HepG2 (cell line): ENCODE measurements around the gene CDH23. TPM values are rescaled to one million over a fixed set of nuclear protein-coding genes. Genes with fewer than 3 reads are reported as not detected.

ENCODE experiments used
- ATF6 ChIP-seq: sonication (generic); formaldehyde crosslinking; conservative IDR thresholded peaks from 2 replicates; pipeline ENCODE4 v1.4.0; 2020; ENCODE audit warnings: missing genetic modification reagents
- MED1 ChIP-seq: sonication (generic); formaldehyde crosslinking; IDR thresholded peaks from 2 replicates; pipeline ENCODE4 v1.4.0; 2020; ENCODE audit warnings: missing genetic modification reagents
- NCOA1 ChIP-seq: sonication (generic); formaldehyde crosslinking; IDR thresholded peaks from 2 replicates; pipeline ENCODE4 v1.9.0; 2021; ENCODE audit warnings: missing genetic modification reagents
- PAF1 ChIP-seq: IDR thresholded peaks from 2 replicates; pipeline ENCODE4 v1.6.1; 2016; ENCODE audit warnings: missing genetic modification reagents, missing compliant biosample characterization
- POLR2A ChIP-seq, 2 experiments: IDR thresholded peaks; 2 replicates each; pipeline ENCODE4 v1.6.1; 2011; ENCODE audit warnings: low read depth in 2 of 2, low read length in 2 of 2, mild to moderate bottlenecking in 1 of 2, moderate library complexity in 1 of 2; ENCODE audit not compliant: insufficient read depth in 1 of 2
- RCOR2 ChIP-seq: IDR thresholded peaks from 2 replicates; pipeline ENCODE4 v1.6.1; 2016; ENCODE audit warnings: missing biosample characterization, missing genetic modification reagents
- SP2 ChIP-seq: sonication (generic); formaldehyde crosslinking; IDR thresholded peaks from 2 replicates; pipeline ENCODE4 v1.5.1; 2020; ENCODE audit warnings: mild to moderate bottlenecking, missing genetic modification reagents
- ZNF136 ChIP-seq: sonication (generic); formaldehyde crosslinking; IDR thresholded peaks from 2 replicates; pipeline ENCODE4 v1.8.1; 2022; ENCODE audit warnings: low read depth, mild to moderate bottlenecking, moderate library complexity, missing genetic modification reagents
- ZNF296 ChIP-seq: sonication (generic); formaldehyde crosslinking; conservative IDR thresholded peaks from 2 replicates; pipeline ENCODE4 v1.5.0; 2020; ENCODE audit warnings: mild to moderate bottlenecking, missing genetic modification reagents
- ZNF646 ChIP-seq: sonication (generic); formaldehyde crosslinking; IDR thresholded peaks from 2 replicates; pipeline ENCODE4 v1.9.0; 2021; ENCODE audit warnings: mild to moderate bottlenecking, missing genetic modification reagents
- ZSCAN20 ChIP-seq: sonication (generic); formaldehyde crosslinking; IDR thresholded peaks from 2 replicates; pipeline ENCODE4 v1.4.0; 2020; ENCODE audit warnings: missing genetic modification reagents, mild to moderate bottlenecking, borderline replicate concordance
- polyA plus RNA-seq, 8 experiments: library from polyadenylated mRNA; depleted of rRNA in 3 of 8; stranded (reverse) in 7 of 8; unstranded in 1 of 8; fragments of >200 nt; fragmentation: Illumina TruSeq in 4 of 8; extraction: Trizol in 4 of 8; gene quantifications; 2 replicates each; pipeline versions ENCODE4 v1.2.1 to v1.2.3, GENCODE V29; 2011 to 2016; ENCODE audit warnings: low read depth in 4 of 8, missing spikeins in 1 of 8, mixed read lengths in 1 of 8; ENCODE audit not compliant: insufficient read depth in 1 of 8
- total RNA-seq, 5 experiments: library from RNA; depleted of rRNA; stranded (reverse); fragments of >200 nt; fragmentation: Illumina TruSeq; extraction: Trizol; gene quantifications; 2 replicates each; pipeline ENCODE4 v1.2.3, GENCODE V29; 2016; ENCODE audit warnings: low read depth in 1 of 5
- TF ChIP-seq, protein P1 (sequence below): sonication (generic); formaldehyde crosslinking; IDR thresholded peaks from 2 replicates; pipeline ENCODE4 v1.4.0; 2020; ENCODE audit warnings: missing genetic modification reagents; ENCODE audit errors: not compliant biosample characterization
- TF ChIP-seq, protein P2 (sequence below): sonication (generic); formaldehyde crosslinking; IDR thresholded peaks from 2 replicates; pipeline ENCODE4 v1.5.0; 2020; ENCODE audit warnings: mild to moderate bottlenecking, missing genetic modification reagents
- TF ChIP-seq, protein P3 (sequence below): conservative IDR thresholded peaks from 2 replicates; pipeline ENCODE4 v1.6.1; 2018; ENCODE audit warnings: missing genetic modification reagents

The CDH23 gene
- total and polyA plus RNA-seq, 2 of the 13 experiments (the other 11 are each of a cell fraction or from before 2014, with no cell fraction given), result 0.13 TPM; not detected in 1

- no peak for TF ChIP-seq PAF1
- TF ChIP-seq POLR2A (IDR thresholded peaks at IDR 0.05; ENCODE audit: insufficient read depth in 1 of 2, low read depth in 2 of 2, low read length in 2 of 2), result peak; percentile 63 to 66
- 0 out of 2 replicates have a peak, but pooled peaks have one; percentile 87 for TF ChIP-seq ZNF136
- TF ChIP-seq ZNF646 (CRISPR knock-in tag), result peak; percentile 72; the same call in 1 of the 2 replicates
- TF ChIP-seq, protein P1, sequence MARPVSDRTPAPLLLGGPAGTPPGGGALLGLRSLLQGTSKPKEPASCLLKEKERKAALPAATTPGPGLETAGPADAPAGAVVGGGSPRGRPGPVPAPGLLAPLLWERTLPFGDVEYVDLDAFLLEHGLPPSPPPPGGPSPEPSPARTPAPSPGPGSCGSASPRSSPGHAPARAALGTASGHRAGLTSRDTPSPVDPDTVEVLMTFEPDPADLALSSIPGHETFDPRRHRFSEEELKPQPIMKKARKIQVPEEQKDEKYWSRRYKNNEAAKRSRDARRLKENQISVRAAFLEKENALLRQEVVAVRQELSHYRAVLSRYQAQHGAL (CRISPR knock-in tag), result no peak
- TF ChIP-seq ATF6 (CRISPR knock-in tag), result no peak
- TF ChIP-seq ZNF296, result no peak
- no peak for TF ChIP-seq ZSCAN20 (CRISPR knock-in tag)
- TF ChIP-seq MED1 (CRISPR knock-in tag), result peak; percentile 89
- peak; percentile 99 for TF ChIP-seq RCOR2 (CRISPR knock-in tag)
- TF ChIP-seq, protein P2, sequence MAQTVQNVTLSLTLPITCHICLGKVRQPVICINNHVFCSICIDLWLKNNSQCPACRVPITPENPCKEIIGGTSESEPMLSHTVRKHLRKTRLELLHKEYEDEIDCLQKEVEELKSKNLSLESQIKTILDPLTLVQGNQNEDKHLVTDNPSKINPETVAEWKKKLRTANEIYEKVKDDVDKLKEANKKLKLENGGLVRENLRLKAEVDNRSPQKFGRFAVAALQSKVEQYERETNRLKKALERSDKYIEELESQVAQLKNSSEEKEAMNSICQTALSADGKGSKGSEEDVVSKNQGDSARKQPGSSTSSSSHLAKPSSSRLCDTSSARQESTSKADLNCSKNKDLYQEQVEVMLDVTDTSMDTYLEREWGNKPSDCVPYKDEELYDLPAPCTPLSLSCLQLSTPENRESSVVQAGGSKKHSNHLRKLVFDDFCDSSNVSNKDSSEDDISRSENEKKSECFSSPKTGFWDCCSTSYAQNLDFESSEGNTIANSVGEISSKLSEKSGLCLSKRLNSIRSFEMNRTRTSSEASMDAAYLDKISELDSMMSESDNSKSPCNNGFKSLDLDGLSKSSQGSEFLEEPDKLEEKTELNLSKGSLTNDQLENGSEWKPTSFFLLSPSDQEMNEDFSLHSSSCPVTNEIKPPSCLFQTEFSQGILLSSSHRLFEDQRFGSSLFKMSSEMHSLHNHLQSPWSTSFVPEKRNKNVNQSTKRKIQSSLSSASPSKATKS (CRISPR knock-in tag), result no peak
- TF ChIP-seq NCOA1 (CRISPR knock-in tag), result peak; percentile 46; the same call in 1 of the 2 replicates
- TF ChIP-seq SP2 (CRISPR knock-in tag), result peak; percentile 81
- TF ChIP-seq, protein P3, sequence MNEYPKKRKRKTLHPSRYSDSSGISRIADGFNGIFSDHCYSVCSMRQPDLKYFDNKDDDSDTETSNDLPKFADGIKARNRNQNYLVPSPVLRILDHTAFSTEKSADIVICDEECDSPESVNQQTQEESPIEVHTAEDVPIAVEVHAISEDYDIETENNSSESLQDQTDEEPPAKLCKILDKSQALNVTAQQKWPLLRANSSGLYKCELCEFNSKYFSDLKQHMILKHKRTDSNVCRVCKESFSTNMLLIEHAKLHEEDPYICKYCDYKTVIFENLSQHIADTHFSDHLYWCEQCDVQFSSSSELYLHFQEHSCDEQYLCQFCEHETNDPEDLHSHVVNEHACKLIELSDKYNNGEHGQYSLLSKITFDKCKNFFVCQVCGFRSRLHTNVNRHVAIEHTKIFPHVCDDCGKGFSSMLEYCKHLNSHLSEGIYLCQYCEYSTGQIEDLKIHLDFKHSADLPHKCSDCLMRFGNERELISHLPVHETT (CRISPR knock-in tag), result peak; percentile 59; the same call in 1 of the 2 replicates
Measured at GRCh38 chr10:71638064-71638821, 241.5 kb downstream of the CDH23 start (continued).
